ENCODE data around the gene RNPS1.
"Not testable (repeated sequence)": the region's sequence is repeated elsewhere in the genome, so short reads cannot be mapped to it uniquely, and the experiment has no call there.

RNPS1 gene

DNA sequence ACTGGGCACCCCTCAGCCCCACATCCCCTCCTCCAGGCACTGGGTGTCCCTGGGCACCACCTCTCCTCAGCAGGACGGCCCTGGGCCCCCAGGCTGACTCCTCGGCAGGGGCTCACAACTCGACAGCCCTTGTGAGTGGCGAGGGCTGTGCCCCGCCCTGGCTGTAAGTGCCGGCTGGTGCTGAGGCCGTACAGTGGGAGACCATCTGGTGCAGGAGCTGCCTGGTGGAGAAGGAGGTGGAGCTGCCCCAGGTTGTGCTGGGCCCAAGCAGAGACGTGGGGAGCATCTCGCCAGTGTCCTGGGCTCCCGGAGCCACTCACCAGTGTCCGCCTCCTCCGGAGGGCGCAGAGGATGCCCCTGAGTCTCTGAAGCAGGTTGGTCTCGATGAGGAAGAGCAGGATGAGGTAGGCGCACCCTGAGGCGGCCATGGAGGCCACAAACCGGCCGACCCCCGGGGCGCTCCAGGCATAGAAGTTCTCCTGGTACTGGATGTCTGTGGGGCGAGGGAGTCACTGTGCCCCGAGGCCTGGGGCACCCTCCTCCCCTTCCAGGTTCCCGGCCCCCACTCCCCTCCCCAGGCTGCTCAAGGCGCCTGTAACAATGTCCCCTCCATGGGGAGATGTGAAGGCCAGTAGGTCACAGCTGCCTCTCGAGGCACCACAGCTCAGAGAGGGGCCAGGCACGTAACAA lies 15.1 kb upstream of the RNPS1 start:
- DNase-seq (ENCODE audit: low spot score) = no peak

DNA sequence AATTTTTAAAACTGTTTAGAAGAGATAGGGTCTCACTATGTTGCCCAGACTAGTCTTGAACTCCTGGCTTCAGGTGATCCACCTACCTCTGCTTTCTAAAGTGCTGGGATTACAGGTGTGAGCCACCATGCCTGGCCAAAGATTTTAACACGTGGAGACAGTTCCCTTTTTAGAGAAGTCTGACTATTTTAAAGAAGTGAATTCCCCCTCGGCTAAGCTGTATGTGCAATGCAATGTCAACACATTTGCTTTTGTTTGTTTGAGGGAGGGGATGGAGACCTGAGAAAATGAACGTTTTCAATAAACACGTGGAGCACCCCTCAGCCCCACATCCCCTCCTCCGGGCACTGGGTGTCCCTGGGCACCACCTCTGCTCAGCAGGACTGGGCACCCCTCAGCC lies 14.3 kb upstream of the RNPS1 start:
- DNase-seq (ENCODE audit: low spot score) = no peak

DNA sequence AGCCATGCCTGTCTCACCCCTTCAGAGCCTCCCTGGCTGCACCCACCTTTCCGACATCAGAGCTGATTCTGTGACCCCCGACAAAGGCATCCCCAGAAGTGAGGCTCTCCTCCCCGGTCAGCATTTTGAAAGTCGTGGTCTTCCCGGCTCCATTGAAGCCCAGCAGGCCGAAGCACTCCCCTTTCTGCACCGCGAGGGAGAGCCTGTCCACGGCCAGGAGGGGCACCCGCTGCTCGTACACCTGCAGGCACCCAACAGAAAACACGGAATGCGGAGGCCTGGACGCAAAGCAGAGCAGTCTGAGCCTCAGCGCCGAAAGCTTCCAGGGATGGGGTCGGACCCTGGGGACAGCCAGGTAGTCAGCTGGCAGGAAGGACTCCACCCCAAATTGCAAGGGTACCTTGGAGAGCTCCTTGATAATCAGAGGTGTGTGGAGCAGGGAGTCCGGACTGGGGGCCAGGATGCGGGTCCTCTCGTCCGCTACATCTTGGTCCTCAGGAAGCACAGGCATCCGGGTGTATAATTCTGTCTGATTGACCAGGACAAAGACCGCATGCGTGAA lies 13.1 kb upstream of the RNPS1 start:
- no peak for DNase-seq (ENCODE audit: low spot score)

DNA sequence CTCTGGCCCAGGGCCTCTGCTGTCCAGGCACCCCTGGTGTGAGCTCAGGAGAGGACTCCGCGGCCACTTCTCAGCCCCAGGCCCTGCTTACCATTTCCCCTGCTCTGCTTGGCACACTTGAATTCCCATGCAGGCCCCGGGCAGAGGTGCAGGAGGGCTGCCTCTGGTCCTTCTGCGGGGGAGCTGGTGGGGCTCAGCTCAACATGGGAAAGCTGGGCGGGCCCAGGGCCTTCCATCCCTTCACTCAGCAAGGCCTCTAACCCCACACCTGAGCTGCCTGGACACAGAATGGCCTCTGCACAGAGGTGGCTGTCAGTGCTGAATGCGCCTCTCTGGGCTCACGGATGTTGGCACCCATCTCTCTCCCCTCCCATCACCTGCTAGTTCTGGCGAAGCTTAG lies 12.5 kb upstream of the RNPS1 start:
- DNase-seq (ENCODE audit: low spot score) = no peak

DNA sequence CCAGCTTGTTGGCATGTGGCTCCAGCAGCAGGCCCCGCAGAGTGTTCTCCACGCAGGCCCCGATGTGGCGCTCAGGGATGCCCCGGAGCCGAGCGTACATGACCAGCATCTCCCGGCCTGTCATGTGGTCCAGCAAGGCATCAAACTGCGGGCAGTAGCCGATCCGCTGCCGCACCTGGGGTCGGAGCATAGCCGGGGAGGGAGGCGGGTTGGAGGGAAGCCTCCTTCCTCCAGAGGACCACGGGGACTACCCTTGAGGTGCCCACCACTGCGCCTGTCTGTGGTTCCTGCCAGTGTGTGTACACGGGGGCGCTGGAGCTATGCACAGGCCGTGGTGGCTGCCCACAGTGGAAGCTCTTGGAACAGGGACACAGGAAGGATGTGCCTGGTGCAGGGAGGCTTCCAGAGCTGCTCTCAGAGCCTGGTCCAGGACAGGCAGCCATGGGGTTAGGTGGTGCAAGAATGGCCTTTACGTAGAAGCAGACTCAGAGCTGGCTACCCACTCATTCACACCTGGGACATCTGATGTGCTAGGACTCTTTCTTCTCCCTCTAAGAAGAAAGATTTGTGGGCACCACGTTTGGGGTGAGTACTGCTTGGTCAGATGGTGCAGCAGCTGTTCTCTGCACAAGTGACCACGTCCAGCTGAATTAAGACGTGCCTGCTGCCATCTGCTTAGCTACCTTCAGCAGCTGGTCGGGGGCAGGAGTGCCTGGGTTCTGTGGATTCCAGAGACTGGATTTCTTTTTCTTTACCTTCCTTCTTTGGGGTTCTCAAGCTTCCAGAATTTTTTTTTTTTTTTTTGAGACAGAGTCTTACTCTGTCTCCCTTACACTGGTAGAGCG lies 11.3 kb upstream of the RNPS1 start:
- no peak for DNase-seq (ENCODE audit: low spot score)

DNA sequence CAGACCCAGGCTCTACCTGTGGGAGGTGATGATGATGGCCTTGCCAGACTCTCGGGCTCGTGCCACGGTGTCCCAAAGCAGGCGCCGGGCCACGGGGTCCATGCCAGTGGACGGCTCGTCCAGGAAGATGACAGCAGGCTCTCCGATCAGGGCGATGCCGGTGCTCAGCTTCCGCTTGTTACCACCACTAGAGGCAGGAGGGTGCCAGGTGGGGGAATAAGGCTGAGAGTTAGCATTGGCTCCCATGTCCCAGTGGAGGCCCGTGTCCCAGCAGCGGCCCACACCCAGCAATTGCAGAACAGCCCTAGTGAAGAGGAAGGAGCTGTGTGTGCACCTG lies 10.3 kb upstream of the RNPS1 start:
- no peak for DNase-seq (ENCODE audit: low spot score)

DNA sequence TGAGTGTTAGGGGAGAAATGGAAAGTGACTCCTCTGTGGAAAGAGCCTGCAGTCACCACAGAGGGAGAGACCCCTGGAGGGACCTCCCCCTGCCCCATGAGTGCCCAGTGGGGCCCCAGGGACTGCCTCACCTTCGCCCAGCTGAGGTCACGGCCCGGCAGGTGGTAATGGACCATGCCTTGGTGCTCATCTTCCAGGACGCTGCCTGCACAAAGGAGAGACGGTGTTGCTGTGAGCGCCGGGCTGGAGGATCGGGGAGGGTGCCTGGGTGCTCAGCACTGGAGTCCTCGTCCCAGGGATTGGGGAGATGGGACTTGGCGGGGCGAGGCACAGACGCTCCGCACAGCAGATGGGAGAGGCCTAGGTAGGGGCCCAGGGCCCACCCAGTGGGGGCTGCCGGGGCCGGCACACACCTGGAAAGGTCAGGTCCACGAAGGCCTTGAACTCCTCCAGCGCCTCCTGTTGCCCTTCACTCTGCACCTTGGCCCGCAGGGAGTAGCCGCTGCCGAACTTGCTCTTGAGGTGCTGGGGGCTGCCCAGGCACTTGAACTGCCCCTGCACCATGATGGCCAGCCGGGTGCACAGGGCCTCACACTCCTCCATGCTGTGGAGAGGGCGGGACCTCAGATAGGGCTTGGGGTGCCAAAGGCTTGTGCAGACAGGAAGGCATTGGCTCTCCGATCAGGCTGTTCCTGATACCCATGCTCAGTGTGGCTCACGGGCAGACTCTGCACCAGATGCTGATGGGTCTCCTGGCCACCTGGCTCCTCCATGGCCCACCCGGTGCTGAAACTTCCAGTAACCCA lies 9.7 kb upstream of the RNPS1 start:
- DNase-seq (ENCODE audit: low spot score) = no peak

DNA sequence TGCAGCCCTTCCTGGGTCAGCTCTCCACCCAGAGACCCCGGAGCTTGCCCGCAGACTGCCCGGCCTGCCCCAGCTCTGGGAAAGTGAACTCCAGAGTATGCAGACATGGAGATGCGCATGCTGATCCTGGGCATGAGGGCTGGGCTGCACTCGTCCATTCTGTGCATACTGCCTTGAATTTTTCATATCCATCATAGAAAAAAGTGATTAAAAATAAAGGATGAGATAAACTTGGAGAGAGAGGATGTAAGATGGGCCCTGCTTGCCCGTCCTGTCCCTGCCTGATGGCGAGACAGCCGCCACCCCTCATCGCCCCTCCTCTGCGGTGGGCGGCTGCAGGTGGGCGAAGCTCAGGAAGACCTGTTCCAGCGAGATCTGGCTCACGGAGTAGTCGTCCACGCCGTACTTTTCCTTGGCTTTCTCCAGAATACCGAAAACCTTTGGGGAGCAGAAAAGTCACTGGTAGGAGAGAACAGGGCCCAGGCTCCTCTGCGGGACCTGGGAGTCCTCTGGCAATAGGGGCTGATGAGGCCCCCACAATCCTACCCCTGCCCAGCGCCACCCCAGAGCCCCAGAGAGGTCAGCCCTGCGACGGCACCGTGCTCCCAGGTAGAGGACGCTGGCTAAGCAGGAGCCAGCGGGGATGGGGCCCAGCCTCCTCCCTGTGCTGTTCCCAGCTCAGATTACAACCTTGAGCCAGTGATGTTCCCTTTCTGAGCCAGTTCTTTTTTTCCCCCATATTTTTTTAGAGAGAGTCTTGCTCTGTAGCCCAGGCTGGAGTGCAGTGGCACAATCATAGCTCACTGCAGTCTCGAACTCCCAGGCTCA lies 8.7 kb upstream of the RNPS1 start:
- no peak for DNase-seq (ENCODE audit: low spot score)

DNA sequence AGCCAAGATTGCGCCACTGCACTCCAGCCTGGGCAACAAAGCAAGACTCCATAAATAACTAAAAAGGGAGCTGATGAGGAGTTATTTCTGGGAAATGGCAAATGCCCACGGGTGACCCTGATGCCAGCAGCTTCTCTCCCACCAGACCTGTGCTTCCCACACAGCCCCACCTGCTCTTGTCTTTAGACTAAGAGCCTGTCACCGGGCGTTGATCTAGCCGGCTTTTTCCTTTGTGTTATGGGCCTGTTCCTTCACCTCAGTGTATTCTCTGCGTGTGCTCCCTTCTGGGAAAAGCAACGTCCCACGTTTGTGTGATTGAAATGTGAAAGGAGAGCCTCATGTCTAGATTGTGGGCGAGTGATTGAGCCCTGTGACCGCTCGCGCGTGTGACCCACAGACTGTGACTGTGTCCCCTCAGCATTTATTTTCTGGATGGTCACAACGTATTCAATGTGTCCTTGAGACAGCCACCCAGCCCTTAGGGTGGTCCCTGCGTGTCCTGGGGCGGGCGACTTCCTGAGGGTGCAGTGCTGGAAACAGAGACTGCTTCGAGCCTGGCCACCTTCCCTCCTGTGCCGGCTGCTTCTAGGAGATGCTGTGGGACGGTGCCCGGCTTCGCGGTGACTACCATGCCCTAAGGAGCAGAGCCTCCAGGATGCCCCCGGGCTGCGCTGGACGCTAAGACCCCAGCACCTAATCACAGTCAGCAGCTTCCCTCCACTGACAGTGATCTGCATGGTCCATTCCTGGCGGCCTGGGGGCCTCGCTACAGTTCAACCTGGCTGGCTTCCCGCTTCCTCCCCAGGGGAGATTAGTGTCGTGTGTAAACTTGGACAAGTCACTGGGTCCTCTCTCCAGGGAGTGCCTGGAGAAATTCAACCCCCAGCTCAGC lies 7.8 kb upstream of the RNPS1 start:
- no peak for DNase-seq (ENCODE audit: low spot score)

DNA sequence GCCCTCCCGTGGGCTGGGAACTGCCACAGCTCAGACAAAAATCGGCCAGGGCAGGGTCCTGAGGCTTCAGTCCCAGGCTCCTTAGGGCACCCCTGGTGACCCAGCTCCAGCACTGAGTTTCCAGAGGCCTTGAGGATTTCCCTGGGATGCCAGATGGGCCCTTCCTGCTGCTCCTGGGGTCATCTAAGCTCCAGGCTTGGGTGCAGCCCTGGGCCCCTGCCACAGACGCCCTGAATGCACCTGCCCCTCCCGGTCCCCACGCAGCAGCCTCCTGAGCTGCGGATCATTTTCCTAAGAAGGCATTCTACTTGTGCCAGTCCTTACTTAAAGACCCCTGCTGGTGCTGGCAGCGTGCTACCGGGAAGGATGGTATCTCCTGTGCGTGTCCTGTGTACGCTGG lies 6.0 kb upstream of the RNPS1 start:
- no peak for DNase-seq (ENCODE audit: low spot score)

DNA sequence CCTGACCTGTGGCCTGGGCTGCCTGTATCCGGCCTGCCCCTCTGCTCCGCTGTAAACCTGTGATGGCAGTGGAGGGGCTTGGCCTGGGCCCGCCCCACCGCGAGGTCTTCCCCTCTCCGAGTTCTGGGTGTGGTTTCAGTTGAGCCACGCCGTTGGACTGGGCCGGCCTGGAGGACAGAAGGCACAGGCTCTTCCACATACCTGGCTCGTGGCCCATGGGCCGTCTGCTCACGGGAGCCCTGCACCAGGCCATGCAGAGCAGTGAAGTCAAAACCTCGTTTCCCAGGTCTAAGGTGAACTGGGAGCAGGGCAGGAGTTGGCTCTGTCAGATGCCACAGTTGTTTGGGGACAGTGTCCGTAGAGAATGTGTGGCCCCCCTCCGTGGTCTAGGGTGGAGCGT lies 5.6 kb upstream of the RNPS1 start:
- no peak for DNase-seq (ENCODE audit: low spot score)

DNA sequence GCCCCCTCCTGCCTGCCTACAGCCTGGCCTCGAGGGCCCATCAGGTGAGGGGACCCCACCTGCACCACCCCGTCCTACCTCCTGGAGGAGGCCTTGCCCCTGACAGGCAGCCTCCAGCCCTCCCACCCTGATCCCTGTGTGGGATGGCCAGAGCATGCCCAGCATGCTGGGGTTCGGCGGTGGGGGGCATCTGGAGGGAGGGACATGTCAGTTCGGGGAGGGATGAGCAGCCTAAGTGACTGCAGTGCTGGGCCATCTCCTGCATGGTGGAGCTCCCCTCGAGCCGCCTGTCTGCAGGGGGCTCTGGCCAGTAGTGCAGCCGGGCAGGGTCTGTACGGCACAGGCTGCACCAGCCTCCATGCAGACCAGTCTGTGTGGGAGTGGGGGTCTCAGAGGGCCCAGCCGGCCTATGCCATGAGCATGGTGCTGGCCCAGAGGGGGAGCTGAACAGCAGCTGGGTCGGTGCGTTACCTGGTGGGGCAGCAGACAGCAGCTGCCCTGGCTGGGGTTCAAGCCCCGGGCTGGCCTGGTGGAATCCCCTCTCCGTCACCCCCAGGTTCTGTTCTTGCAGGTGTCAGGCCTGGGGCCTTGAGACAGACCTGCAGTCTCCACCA lies 4.0 kb upstream of the RNPS1 start:
- DNase-seq (ENCODE audit: low spot score) = no peak

DNA sequence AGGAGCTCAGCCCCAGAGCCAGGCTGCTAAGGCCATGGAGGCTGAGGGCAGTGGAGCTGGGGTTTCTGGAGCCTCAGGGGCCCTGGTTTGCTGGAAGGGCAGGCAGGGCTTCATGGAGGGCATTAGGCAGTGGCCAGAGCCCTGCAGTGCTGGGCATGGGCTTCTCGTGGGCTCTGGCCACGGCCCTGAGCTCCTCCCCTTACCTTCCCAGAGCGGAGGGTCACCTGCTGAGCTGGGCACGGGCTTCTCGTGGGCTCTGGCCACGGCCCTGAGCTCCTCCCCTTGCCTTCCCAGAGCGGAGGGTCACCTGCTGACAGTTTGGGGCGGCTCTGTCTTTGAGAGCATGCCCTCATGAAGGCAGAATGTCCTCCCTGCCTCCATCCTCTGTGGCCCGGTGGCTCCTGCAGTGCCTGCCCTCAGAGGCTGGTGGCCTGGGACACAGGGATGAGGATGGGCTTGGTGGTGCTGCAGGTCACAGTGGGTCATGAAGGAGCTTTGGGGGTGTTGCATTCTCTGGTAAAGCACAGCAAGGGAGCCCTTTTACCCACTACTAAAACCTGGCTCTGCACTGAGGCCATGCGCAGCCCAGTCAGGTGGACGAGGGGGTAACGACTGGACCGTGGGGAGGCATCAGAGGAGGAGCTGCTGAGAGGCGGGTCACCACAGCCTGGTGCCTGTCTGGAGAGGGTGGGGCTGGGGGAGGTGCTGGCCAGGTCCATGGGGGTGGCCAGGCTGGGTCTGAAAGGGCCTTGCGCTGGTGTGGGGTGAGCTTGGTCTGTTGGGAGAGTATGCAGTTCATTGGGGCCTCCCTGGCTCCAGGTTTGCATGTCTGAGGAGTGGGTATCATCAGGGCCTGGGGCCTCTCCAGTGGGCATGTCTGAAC lies 2.9 kb upstream of the RNPS1 start:
- DNase-seq (ENCODE audit: low spot score) = no peak

DNA sequence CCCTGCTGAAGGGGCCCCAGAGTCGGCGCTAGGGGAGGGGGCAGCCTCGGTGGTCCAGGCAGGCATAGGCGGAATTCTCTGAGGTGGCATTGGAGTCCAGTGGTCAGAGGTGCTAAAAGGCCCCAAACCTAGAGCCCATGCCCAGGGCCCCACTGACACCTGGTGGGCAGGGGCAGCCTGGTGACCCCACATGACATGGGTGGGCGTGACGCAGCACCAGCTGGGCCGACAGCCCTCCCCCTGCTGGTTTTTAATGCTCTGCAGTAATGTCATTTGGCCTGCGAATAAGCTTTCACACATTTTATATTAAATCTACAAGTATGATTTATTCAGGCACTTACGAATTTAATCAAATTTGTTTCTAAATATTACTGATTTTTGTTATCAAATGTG lies 2.1 kb upstream of the RNPS1 start:
- no peak for DNase-seq (ENCODE audit: low spot score)

DNA sequence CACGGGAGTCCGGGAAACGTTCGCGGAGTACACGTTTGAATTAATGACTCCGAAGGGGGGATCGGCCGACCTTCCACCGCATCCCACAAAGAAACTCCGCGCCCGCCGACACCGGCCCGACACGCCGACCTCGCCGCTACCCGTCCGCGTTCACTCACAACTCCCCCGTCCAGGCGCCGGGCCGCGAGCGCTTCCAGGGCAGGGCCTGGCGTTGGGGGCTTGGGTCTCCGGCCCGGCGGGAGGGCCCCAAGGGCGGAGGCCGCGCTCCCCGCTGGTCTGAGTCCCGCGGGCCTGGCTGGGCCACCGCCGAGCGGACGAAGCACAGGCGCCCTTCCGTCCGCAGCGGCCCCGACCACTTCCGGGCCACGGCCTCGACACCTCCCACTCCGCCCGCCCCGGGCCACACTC lies 417 bp downstream of the RNPS1 start:
- DNase-seq (ENCODE audit: low spot score) = not testable (repeated sequence)

DNA sequence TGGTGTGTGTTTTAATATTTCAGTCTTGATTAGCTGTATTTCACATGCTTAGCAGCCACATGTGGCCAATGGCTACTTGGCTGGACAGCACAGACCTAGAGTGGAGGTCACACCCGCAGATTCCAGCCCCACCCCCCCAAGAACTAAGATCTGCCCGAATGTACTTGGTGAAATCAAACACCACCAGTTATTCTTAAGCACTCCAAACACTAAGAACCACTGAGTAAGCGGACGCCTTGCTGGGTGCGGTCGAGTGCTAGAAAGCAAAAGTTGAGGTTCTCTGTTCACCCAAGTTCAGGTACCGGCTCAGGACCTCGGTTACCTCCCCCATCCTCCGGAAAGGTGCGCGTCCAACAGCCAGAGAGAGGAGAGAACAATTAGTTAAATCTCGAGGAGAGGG lies 1.0 kb downstream of the RNPS1 start:
- not testable (repeated sequence) for DNase-seq (ENCODE audit: low spot score)

DNA sequence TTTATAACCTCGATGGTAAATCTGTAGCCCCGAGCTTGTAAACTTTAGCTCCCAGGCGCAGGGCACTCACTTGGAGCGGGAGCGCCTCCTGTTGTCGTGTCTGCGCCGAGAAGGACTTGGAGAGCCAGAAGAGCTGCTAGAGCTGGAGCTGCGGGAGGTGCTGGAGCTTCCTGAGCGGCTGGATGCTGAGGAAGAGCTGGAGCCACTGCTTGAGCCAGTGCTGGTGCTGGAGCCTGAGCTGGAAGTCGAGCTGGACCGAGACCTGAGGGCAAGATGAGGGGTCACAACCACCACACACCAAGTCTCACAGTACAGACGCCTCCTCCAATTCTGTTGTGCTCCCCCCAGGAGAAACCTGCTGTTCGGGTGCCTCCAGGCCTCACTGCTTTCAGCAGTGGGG lies 4.9 kb downstream of the RNPS1 start:
- DNase-seq (ENCODE audit: low spot score) = not testable (repeated sequence)

DNA sequence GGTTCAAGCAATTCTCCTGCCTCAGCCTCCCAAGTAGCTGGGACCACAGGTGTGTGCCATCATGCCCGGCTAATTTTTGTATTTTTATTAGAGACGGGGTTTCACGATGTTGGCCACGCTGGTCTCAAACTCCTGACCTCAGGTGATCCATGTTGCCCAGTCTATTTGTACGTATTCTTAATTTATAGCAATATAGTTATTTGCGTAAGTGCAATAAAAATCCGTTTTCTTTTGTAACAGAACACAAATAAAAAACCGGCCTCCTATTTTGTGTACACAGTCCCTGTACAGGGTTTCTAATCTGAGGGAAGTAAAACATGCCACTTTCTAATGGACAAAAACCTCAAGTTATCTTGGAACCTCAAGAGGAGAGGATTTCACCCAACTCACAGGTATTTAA lies 7.7 kb downstream of the RNPS1 start:
- DNase-seq (ENCODE audit: low spot score) = no peak

DNA sequence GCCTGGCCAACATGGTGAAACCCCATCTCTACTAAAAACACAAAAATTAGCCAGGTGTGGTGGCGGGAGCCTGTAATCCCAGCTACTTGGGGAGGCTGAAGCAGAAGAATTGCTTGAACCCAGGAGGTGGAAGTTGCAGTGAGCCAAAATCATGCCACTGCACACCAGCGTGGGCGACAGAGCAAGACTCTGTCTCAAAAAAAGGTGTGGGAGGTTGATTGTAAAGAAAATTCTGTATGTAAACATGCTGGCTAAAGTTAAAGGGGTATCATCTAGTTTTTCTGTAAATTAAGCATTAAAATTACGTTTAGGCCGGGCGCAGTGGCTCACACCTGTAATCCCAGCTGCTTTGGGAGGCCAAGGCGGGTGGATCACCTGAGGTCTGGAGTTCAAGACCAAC lies 9.4 kb downstream of the RNPS1 start:
- DNase-seq (ENCODE audit: low spot score) = not testable (repeated sequence)

All from Ammon's horn (tissue), 1 donor.